Erythroblast (primary cell): Measurements from ENCODE around the gene UBL4B.

Experiments
- GATA1 ChIP-seq: IDR thresholded peaks from 2 replicates; pipeline ENCODE4 v1.6.1; 2011; ENCODE audit warnings: low read depth, mild to moderate bottlenecking, control low read depth, low read length, moderate library complexity
- POLR2A ChIP-seq: IDR thresholded peaks from 2 replicates; pipeline ENCODE4 v1.6.1; 2011; ENCODE audit warnings: mild to moderate bottlenecking, low read length

DNA sequence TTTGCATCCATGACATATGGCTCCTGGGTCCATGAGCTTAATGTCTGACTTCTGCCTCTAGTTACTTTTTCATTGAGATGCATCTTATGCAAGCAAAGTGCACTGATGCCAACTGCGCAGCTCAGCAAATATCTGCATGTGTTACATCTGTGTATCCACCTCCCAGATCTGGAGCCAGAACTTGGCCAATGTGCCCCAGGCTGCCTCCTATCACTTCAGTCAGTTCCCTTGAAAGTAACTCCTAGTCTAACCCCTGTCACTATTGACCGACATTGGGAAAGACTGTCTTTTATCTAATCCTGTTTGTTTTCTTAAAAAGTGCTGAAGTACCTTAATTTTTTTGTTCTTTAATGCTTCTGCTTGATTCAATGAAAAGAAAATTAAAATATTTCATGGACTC, 19.3 kb upstream of the UBL4B start:
- TF ChIP-seq POLR2A (no peak), GATA1 (no peak)
